Mesothelial cell of epicardium (in vitro differentiated cells): ENCODE data around the gene TFPT. TPM values are rescaled to one million over a fixed set of nuclear protein-coding genes. Genes with fewer than 3 reads are reported as not detected.
A peak's percentile ranks its signal among the peaks of the same experiment; 100 is the strongest.

Experiments
- DNase-seq, 2 experiments: peaks; one replicate each; pipeline ENCODE4 v3.0.0; 2021; ENCODE audit warnings: low spot score in 2 of 2; ENCODE audit not compliant: unreplicated experiment in 2 of 2
- H3K27ac Mint-ChIP-seq: 2 replicates; pipeline ENCODE4 v1.8.0; 2021; ENCODE audit warnings: mixed read lengths
- H3K27me3 Mint-ChIP-seq: 2 replicates; pipeline ENCODE4 v1.8.0; 2021; ENCODE audit warnings: low read depth, mixed read lengths
- H3K36me3 Mint-ChIP-seq: 2 replicates; pipeline ENCODE4 v1.8.0; 2021; ENCODE audit warnings: mixed read lengths
- H3K4me1 Mint-ChIP-seq: 2 replicates; pipeline ENCODE4 v1.8.0; 2021; ENCODE audit warnings: mixed read lengths
- H3K4me3 Mint-ChIP-seq: 2 replicates; pipeline ENCODE4 v1.8.0; 2021; ENCODE audit warnings: mild to moderate bottlenecking, moderate library complexity, mixed read lengths
- H3K9me3 Mint-ChIP-seq: 2 replicates; pipeline ENCODE4 v1.8.0; 2021; ENCODE audit warnings: mixed read lengths
- total RNA-seq: library from RNA; stranded (reverse); gene quantifications from 3 replicates; pipeline ENCODE4 v1.2.1, GENCODE V29; 2021
- TF ChIP-seq, protein P1 (sequence below): fragments of 200-600 bp; sonication (generic); IDR thresholded peaks from one replicate; pipeline ENCODE4 v1.5.0; 2021; ENCODE audit warnings: antibody characterized with exemption; ENCODE audit not compliant: unreplicated experiment

Gene TFPT
- total RNA-seq, 1 donor from 2014 or later, result 20.7 TPM

GRCh38 chr19:54136864-54137698 is 21.6 kb upstream of the TFPT start:
- peaks cover 8% of the 10 kb centered on the region for H3K27me3 Mint-ChIP-seq
- H3K27ac Mint-ChIP-seq, result peak overlapping the region; percentile 97
- peaks cover 23% of the 10 kb centered on the region for H3K4me1 Mint-ChIP-seq
- DNase-seq, result peak; percentile 99 to 100
- TF ChIP-seq, protein P1, sequence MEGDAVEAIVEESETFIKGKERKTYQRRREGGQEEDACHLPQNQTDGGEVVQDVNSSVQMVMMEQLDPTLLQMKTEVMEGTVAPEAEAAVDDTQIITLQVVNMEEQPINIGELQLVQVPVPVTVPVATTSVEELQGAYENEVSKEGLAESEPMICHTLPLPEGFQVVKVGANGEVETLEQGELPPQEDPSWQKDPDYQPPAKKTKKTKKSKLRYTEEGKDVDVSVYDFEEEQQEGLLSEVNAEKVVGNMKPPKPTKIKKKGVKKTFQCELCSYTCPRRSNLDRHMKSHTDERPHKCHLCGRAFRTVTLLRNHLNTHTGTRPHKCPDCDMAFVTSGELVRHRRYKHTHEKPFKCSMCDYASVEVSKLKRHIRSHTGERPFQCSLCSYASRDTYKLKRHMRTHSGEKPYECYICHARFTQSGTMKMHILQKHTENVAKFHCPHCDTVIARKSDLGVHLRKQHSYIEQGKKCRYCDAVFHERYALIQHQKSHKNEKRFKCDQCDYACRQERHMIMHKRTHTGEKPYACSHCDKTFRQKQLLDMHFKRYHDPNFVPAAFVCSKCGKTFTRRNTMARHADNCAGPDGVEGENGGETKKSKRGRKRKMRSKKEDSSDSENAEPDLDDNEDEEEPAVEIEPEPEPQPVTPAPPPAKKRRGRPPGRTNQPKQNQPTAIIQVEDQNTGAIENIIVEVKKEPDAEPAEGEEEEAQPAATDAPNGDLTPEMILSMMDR, result no peak
- H3K9me3 Mint-ChIP-seq, result no peaks in the 10 kb centered on the region
- no peaks in the 10 kb centered on the region for H3K36me3 Mint-ChIP-seq
- peak overlapping the region; percentile 90 for H3K4me3 Mint-ChIP-seq

GRCh38 chr19:54136086-54136863 is 20.8 kb upstream of the TFPT start:
- H3K27me3 Mint-ChIP-seq, result peaks cover 8% of the 10 kb centered on the region
- DNase-seq, result no peak
- no peaks in the 10 kb centered on the region for H3K9me3 Mint-ChIP-seq
- TF ChIP-seq, protein P1, result no peak
- H3K4me1 Mint-ChIP-seq, result peaks cover 23% of the 10 kb centered on the region
- H3K36me3 Mint-ChIP-seq, result peaks cover 6% of the 10 kb centered on the region
- H3K4me3 Mint-ChIP-seq, result peak overlapping the region; percentile 90
- peak overlapping the region; percentile 97 for H3K27ac Mint-ChIP-seq

GRCh38 chr19:54133957-54134590 is 18.6 kb upstream of the TFPT start:
- Mint-ChIP-seq H3K27ac (no peak overlapping the region), H3K4me3 (no peak overlapping the region), H3K36me3 (peaks cover 11% of the 10 kb centered on the region), H3K27me3 (peaks cover 8% of the 10 kb centered on the region), H3K4me1 (peaks cover 15% of the 10 kb centered on the region), H3K9me3 (no peaks in the 10 kb centered on the region)
- TF ChIP-seq, protein P1, result no peak
- no peak for DNase-seq

- TF ChIP-seq, protein P1, result no peak
- Mint-ChIP-seq H3K4me3 (no peak overlapping the region), H3K36me3 (peaks cover 11% of the 10 kb centered on the region), H3K27ac (no peak overlapping the region), H3K4me1 (peaks cover 9% of the 10 kb centered on the region), H3K27me3 (peaks cover 8% of the 10 kb centered on the region), H3K9me3 (no peaks in the 10 kb centered on the region)
- DNase-seq, result peak in 1 of 2 experiments; percentile 49
These were observed 18.0 kb upstream of the TFPT start for GRCh38 chr19:54133312-54133956.

DNA sequence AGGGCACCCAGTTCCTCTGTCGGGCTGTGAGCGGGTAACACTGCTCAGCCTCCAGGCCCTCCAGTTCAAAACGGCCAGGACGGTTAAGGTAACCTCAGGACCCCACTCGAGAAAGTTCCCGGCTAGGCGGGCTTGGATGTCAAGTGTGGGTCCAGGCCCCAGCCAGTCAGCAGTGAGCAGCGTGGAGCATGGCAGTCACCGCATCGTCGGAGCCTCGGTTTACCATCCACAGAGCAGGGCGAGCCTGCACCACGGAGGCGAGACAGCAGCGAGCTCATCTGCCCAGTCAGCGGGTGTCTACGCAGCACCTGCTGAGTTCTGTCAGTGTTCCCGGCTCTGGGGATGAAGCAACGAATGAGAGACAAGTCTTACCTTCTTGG is 14.2 kb upstream of the TFPT start:
- Mint-ChIP-seq H3K27ac (no peak overlapping the region), H3K27me3 (peaks cover 5% of the 10 kb centered on the region), H3K9me3 (no peaks in the 10 kb centered on the region), H3K4me1 (no peaks in the 10 kb centered on the region), H3K36me3 (peaks cover 24% of the 10 kb centered on the region), H3K4me3 (no peak overlapping the region)
- no peak for DNase-seq
- TF ChIP-seq, protein P1, result no peak
